ENCODE data around the gene PRDM8.

PRDM8 gene

DNA sequence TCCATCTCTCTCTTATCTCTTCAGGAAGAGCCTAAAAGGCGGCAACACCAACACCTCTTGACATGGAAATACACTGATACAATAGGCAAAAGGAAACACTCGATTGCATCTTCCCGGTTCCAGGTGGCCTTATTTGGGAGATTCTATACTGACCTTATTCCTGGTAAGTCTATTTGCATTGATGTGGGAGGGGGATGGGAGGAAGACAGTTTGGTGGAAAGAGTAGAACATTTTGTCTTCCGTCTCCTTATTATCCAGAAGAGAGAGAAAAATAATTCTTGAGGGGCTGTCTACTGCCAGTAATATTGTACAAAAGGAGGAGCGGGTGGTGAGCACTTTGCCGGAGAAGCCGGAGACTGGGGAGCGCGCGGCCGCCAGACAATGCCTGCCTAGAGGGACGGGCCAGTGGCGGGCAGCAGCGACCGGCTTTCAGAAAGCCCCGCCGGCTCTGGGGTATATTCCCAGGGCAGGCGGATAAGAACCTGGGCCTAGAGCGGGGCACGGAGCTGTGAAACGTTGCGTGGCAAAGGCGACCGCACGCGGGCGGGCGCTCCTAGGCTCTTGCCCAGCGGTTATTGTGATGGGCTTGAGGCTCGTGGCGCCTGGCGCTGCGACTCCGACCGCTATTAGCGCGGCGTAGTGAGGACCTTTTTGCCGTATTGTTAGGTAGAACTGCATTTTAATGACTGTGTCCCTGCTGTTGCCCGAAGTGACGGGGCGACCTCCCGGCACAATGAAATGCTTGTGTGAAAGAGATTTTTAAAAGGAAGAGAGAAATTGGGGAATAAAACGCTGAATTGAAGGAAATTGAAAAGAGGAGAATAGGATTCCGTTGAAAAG is 518 bp downstream of the PRDM8 start:
- in situ Hi-C loops (cut with MboI; ENCODE audit: low pct_unique_long_range_greater_than_20kb, low sequenced_read_pairs): loop anchor here (25.0 kb wide), 1 partner anchor 1236 kb away; no protein-coding TSS in a partner anchor
- no peak for DNase-seq

- DNase-seq: no peak
- in situ Hi-C loops (cut with MboI; ENCODE audit: low pct_unique_long_range_greater_than_20kb, low sequenced_read_pairs): loop anchor here (25.0 kb wide), 1 partner anchor 1236 kb away; no protein-coding TSS in a partner anchor
Measured at GRCh38 chr4:80198441-80198837, 1.1 kb downstream of the PRDM8 start.

- no peak for DNase-seq
- in situ Hi-C loops (cut with MboI; ENCODE audit: low pct_unique_long_range_greater_than_20kb, low sequenced_read_pairs): loop anchor here (25.0 kb wide), 1 partner anchor 1237 kb away; no protein-coding TSS in a partner anchor
Measured at GRCh38 chr4:80199004-80199560, 1.8 kb downstream of the PRDM8 start.

DNA sequence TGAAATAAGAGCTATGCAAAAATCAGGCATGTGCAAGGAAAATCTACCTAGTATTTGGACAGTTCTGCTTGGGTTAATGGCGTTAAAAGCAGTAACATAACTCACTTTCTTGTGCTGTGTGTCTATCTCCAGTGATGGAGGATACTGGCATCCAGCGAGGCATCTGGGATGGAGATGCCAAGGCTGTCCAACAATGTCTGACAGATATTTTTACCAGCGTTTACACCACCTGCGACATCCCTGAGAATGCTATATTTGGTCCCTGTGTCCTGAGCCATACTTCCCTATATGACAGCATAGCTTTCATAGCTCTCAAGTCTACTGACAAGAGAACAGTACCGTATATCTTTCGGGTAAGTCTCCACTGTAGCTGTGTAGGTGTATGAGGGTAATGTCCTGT is 2.6 kb downstream of the PRDM8 start:
- no peak for DNase-seq
- in situ Hi-C loops (cut with MboI; ENCODE audit: low pct_unique_long_range_greater_than_20kb, low sequenced_read_pairs): loop anchor here (25.0 kb wide), 1 partner anchor 1238 kb away; no protein-coding TSS in a partner anchor

GRCh38 chr4:80201252-80202151 is 4.2 kb downstream of the PRDM8 start:
- peak; percentile 90 for DNase-seq
- in situ Hi-C loops (cut with MboI; ENCODE audit: low pct_unique_long_range_greater_than_20kb, low sequenced_read_pairs): no loop called here

GRCh38 chr4:80202190-80202711 is 4.9 kb downstream of the PRDM8 start:
- in situ Hi-C loops (cut with MboI; ENCODE audit: low pct_unique_long_range_greater_than_20kb, low sequenced_read_pairs): no loop called here
- peak; percentile 90 for DNase-seq

GRCh38 chr4:80202741-80203553 is 5.6 kb downstream of the PRDM8 start:
- in situ Hi-C loops (cut with MboI; ENCODE audit: low pct_unique_long_range_greater_than_20kb, low sequenced_read_pairs): no loop called here
- peak; percentile 75 for DNase-seq

- in situ Hi-C loops (cut with MboI; ENCODE audit: low pct_unique_long_range_greater_than_20kb, low sequenced_read_pairs): no loop called here
- no peak for DNase-seq
Measured at GRCh38 chr4:80204433-80205011, 7.2 kb downstream of the PRDM8 start.

GRCh38 chr4:80206111-80206510 is 8.8 kb downstream of the PRDM8 start:
- in situ Hi-C loops (cut with MboI; ENCODE audit: low pct_unique_long_range_greater_than_20kb, low sequenced_read_pairs): no loop called here

DNA sequence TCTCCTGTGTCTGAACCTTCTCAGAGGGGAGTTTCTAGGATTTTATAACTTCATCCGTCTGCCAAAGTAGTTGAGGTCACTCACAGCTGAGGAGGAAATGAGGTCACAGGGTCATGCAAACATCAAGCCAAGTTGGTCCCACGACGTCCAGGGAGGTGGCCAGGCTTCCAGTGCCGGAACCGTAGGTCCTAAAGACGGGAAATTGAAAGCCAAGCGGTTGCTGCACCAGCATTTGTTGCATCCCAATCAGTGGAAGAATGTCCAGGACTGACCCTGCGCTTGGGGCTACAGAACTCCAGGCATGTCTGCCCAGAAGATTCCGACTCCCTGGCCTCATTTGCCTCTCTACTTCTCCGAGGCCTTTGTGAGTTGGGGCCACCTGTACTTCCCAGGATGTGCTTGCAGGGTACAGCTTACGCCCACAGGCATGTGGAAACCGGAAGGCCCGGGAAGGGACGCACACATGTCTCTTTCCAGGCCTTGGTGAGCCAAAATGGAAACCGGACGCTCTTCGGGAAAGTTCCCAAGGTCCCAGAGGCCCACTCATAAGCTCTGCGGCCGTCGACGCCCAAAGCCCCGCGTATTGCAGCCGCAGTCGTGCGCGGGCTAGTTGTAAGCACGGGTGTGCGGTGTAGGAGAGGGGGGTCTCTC is 9.3 kb downstream of the PRDM8 start:
- in situ Hi-C loops (cut with MboI; ENCODE audit: low pct_unique_long_range_greater_than_20kb, low sequenced_read_pairs): no loop called here

More at GRCh38 chr4:80206111-80206510, 8.8 kb downstream of the PRDM8 start:
- DNase-seq: no peak

DNA sequence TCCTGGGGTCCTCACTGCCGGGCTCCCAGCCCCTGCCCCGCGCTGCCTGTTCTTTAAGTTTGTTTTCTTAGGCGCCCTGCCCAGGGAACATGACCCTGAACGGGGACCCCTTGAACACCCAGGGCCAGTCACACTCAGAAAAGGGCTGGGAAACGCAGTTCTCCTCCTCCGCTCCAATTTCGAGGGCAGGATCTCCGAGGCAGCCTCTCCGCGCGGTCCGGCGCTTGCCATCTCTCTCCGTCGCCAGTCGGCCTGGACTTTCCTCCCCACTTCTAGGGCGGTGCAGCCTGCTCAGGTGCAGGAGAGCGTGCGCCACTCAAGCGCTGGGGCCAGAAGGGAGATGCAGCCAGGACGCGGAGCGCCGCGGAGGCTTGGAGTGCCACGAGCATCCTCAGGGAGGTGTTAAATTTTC is 9.9 kb downstream of the PRDM8 start:
- no peak for DNase-seq
- in situ Hi-C loops (cut with MboI; ENCODE audit: low pct_unique_long_range_greater_than_20kb, low sequenced_read_pairs): no loop called here

More for the DNA sequence above, 9.3 kb downstream of the PRDM8 start:
- DNase-seq: no peak

GRCh38 chr4:80207664-80208063 is 10.4 kb downstream of the PRDM8 start:
- no peak for DNase-seq
- in situ Hi-C loops (cut with MboI; ENCODE audit: low pct_unique_long_range_greater_than_20kb, low sequenced_read_pairs): no loop called here

- in situ Hi-C loops (cut with MboI; ENCODE audit: low pct_unique_long_range_greater_than_20kb, low sequenced_read_pairs): no loop called here
- no peak for DNase-seq
Measured at GRCh38 chr4:80208610-80209339, 11.5 kb downstream of the PRDM8 start.

GRCh38 chr4:80209340-80209701 is 12.0 kb downstream of the PRDM8 start:
- in situ Hi-C loops (cut with MboI; ENCODE audit: low pct_unique_long_range_greater_than_20kb, low sequenced_read_pairs): no loop called here
- no peak for DNase-seq

- in situ Hi-C loops (cut with MboI; ENCODE audit: low pct_unique_long_range_greater_than_20kb, low sequenced_read_pairs): no loop called here
- DNase-seq: no peak
Measured at GRCh38 chr4:80210549-80210948, 13.2 kb downstream of the PRDM8 start.

GRCh38 chr4:80213117-80213815 is 16.0 kb downstream of the PRDM8 start:
- DNase-seq: no peak
- in situ Hi-C loops (cut with MboI; ENCODE audit: low pct_unique_long_range_greater_than_20kb, low sequenced_read_pairs): no loop called here
